ENCODE results near the gene SCO1. TPM values are rescaled to one million over a fixed set of nuclear protein-coding genes. Genes with fewer than 3 reads are reported as not detected.
"Not testable (repeated sequence)": the region's sequence is repeated elsewhere in the genome, so short reads cannot be mapped to it uniquely, and the experiment has no call there.

Gene SCO1
- total RNA-seq, 2 donors from 2014 or later, result 16.4 to 17.7 TPM

DNA sequence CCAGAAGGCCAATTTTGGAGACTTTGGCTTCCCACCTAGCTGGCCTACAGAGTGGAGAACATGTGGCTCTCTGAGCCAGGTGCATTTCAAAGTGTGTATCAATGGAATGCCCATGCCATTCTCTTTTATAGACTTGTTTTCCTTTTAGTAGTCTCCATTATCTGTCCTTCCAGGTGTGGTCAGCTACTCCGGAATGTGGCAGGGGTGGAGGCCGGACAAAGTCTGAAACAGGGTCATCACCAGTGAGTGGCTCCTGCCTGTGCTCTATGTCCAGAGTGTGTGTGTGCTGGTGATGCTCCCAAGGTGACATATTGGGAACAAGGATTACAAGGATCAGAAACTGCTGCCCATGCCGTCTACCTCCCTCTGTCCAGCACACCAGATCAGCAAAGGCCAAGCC is 36.3 kb upstream of the SCO1 start:
- H3K4me1 Mint-ChIP-seq, result peaks cover 17% of the 10 kb centered on the region
- no peak for DNase-seq
- ATAC-seq, result no peak

DNA sequence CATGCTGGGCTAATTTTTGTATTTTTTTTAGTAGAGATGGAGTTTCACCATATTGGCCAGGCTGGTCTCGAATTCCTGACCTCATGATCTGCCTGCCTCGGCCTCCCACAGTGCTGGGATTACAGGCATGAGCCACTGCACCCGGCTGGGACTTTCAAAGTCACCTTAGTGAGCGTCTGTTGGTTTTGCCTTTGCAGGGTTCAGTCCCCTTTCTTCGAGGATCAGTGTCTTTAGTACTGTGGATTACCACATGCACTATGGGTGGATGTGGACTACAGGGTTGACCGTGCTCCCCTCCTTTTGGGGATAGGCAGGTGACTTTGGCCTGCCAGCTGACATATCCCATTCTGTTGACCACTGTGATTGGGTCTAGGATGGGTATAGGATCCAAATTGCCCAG is 34.8 kb upstream of the SCO1 start:
- not testable (repeated sequence) for H3K4me3 Mint-ChIP-seq; ATAC-seq; H3K36me3 Mint-ChIP-seq (ENCODE audit: low read depth); H3K27ac Mint-ChIP-seq; DNase-seq; H3K9me3 ChIP-seq (ENCODE audit: control insufficient read depth, low read length, poor library complexity, severe bottlenecking)
- H3K4me1 Mint-ChIP-seq, result peaks cover 15% of the 10 kb centered on the region
- H3K27me3 Mint-ChIP-seq, result peaks cover 18% of the 10 kb centered on the region

More for the DNA sequence above, 36.3 kb upstream of the SCO1 start:
- H3K9me3 ChIP-seq (ENCODE audit: control insufficient read depth, low read length, poor library complexity, severe bottlenecking), result no peaks in the 10 kb centered on the region
- Mint-ChIP-seq H3K27me3 (peaks cover 21% of the 10 kb centered on the region), H3K27ac (no peak overlapping the region), H3K4me3 (no peak overlapping the region), H3K36me3 (ENCODE audit: low read depth) (peaks cover 4% of the 10 kb centered on the region)

DNA sequence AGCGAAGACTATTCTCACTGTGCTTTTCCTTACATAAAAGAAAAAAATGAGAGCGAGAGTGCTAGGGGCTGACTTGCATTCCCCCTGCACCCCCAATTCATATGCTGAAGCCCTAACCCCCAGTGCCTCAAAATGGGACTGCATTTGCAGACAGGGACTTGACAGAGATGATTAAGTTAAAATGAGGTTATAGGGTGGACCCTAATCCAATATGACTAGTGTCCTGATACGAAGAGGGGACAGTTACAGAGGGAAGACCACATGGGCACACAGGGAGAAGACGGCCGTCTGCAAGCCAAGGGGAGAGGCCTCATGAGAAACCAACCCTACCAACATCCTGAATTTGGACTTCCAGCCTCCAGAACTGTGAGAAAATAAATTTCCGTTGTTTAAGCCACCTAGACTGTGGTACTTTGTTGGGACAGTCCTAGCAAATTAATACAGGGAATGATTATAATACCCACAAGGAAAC is 34.1 kb upstream of the SCO1 start:
- peaks cover 4% of the 10 kb centered on the region for H3K36me3 Mint-ChIP-seq (ENCODE audit: low read depth)
- H3K27ac Mint-ChIP-seq, result no peak overlapping the region
- peaks cover 13% of the 10 kb centered on the region for H3K4me1 Mint-ChIP-seq
- DNase-seq (no peak), ATAC-seq (no peak)
- no peaks in the 10 kb centered on the region for H3K9me3 ChIP-seq (ENCODE audit: control insufficient read depth, low read length, poor library complexity, severe bottlenecking)
- peaks cover 16% of the 10 kb centered on the region for H3K27me3 Mint-ChIP-seq
- H3K4me3 Mint-ChIP-seq, result peak overlapping the region; percentile 88

GRCh38 chr17:10730247-10730646 is 32.9 kb upstream of the SCO1 start:
- Mint-ChIP-seq H3K4me1 (peaks cover 13% of the 10 kb centered on the region), H3K27me3 (peaks cover 15% of the 10 kb centered on the region), H3K4me3 (peak overlapping the region; percentile 88), H3K27ac (peak overlapping the region; percentile 63)
- H3K9me3 ChIP-seq (ENCODE audit: control insufficient read depth, low read length, poor library complexity, severe bottlenecking); DNase-seq; H3K36me3 Mint-ChIP-seq (ENCODE audit: low read depth); ATAC-seq: not testable (repeated sequence)

DNA sequence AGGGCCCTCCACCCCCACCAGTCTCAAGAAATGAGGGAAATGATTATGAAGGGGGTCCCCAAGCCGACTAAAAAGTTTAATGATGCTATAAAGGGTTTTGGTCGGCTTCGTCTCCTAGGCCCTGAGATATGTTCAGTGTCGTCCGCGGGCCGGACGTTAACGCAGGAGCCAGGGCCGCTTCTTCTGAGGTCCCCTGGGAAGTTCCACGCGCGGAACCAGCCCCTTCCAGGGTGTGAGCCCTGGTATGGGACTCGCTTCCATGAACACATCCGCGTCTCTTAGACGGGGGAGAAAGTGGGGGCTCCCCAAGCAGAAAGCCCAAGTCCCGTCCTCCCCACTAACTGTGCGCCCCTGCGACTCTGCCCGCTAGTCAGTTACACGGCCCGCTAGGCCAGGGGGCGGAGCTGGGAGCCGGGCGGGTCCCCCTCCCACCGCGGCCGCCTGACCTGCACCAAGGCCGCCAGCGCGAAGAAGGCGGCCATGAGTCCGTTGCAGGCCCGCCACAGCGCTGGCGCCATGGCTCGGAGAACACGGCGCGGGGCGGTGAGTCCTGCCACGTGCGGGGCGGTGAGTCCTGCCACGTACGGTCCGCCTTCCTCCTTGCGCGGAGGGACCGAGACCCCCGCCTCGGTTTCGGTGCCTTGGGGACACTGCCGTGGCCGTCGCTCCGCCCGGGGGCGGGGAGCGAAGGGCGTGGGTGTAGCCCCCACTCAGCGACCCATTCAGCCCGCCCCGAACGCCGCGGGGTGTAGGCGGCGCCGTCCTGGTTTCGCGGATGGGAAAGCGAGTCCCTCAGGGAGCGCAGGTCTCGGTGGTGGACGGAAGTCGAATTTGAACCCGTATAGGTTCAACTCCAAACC is 32.2 kb upstream of the SCO1 start, which contains the start of gene TMEM220:
TSS of gene TMEM220 (minus strand) at position 690 of the 860 bp plus-strand sequence. CDS start at position 518, 172 bp downstream.
- DNase-seq, result peak in 1 of 3 donors; percentile 13
- peak within 1 kb of the TSS; percentile 88 for H3K4me3 Mint-ChIP-seq
- peaks cover 2% of the 10 kb centered on the region for H3K36me3 Mint-ChIP-seq (ENCODE audit: low read depth)
- no peaks in the 10 kb centered on the region for H3K9me3 ChIP-seq (ENCODE audit: control insufficient read depth, low read length, poor library complexity, severe bottlenecking)
- peak; percentile 73 for ATAC-seq
- H3K27ac Mint-ChIP-seq, result peak within 1 kb of the TSS; percentile 63
- H3K27me3 Mint-ChIP-seq, result peaks cover 8% of the 10 kb centered on the region
- peaks cover 13% of the 10 kb centered on the region for H3K4me1 Mint-ChIP-seq

- peaks cover 5% of the 10 kb centered on the region for H3K27me3 Mint-ChIP-seq
- peaks cover 13% of the 10 kb centered on the region for H3K4me1 Mint-ChIP-seq
- no peak overlapping the region for H3K27ac Mint-ChIP-seq
- no peaks in the 10 kb centered on the region for H3K9me3 ChIP-seq (ENCODE audit: control insufficient read depth, low read length, poor library complexity, severe bottlenecking)
- ATAC-seq (no peak), DNase-seq (no peak)
- H3K36me3 Mint-ChIP-seq (ENCODE audit: low read depth), result no peaks in the 10 kb centered on the region
- no peak overlapping the region for H3K4me3 Mint-ChIP-seq
These were observed 31.1 kb upstream of the SCO1 start for GRCh38 chr17:10728331-10728892.

DNA sequence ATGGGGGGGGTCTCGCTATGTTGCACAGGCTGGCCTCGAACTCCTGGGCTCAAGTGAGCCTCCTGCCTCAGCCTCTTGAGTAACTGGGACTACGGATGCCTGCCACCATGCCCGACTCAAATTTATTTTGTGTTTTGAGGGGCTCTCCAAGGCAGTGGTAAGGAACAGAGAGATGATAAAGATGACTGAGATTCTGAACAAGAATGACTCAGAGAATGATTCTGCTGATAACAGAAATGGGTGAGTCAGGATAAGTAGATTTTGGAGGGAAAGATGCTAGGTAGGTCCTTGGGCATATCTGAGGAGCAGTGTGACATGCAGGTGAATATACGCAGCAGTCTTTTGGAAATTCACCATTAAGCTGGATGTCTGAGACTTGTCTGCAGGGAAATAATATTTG is 29.9 kb upstream of the SCO1 start:
- no peak for DNase-seq
- H3K27ac Mint-ChIP-seq, result no peak overlapping the region
- H3K9me3 ChIP-seq (ENCODE audit: control insufficient read depth, low read length, poor library complexity, severe bottlenecking), result no peaks in the 10 kb centered on the region
- peaks cover 13% of the 10 kb centered on the region for H3K4me1 Mint-ChIP-seq
- no peak for ATAC-seq
- H3K27me3 Mint-ChIP-seq, result no peaks in the 10 kb centered on the region
- no peaks in the 10 kb centered on the region for H3K36me3 Mint-ChIP-seq (ENCODE audit: low read depth)
- no peak overlapping the region for H3K4me3 Mint-ChIP-seq

- H3K36me3 Mint-ChIP-seq (ENCODE audit: low read depth), result no peaks in the 10 kb centered on the region
- no peak for DNase-seq
- no peaks in the 10 kb centered on the region for H3K27me3 Mint-ChIP-seq
- H3K4me3 Mint-ChIP-seq, result no peak overlapping the region
- no peaks in the 10 kb centered on the region for H3K9me3 ChIP-seq (ENCODE audit: control insufficient read depth, low read length, poor library complexity, severe bottlenecking)
- peaks cover 13% of the 10 kb centered on the region for H3K4me1 Mint-ChIP-seq
- ATAC-seq, result no peak
- H3K27ac Mint-ChIP-seq, result no peak overlapping the region
These were observed 28.9 kb upstream of the SCO1 start for GRCh38 chr17:10726196-10726595.

DNA sequence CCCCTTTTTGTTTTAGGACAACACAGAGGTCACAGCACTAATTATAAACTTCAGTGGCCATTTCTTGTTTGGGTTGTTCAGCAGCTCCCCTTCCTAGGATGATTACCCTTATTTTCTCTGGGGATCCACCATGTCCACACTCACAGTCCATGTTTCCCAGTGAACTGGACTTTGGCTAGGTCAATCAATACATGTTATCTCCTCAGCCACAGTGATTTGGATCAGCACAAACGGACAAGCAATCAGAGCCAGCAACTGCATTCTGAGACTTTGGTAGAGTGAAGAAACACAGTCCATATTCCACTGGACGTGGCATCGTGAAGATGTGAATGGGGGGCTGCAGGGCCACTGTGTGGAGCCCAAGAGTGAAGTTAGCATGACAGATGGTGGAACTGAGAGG is 27.9 kb upstream of the SCO1 start:
- Mint-ChIP-seq H3K4me1 (peaks cover 6% of the 10 kb centered on the region), H3K36me3 (ENCODE audit: low read depth) (no peaks in the 10 kb centered on the region), H3K27ac (no peak overlapping the region), H3K27me3 (no peaks in the 10 kb centered on the region), H3K4me3 (no peak overlapping the region)
- ATAC-seq (no peak), DNase-seq (no peak)
- H3K9me3 ChIP-seq (ENCODE audit: control insufficient read depth, low read length, poor library complexity, severe bottlenecking), result no peaks in the 10 kb centered on the region

GRCh38 chr17:10724546-10725195 is 27.3 kb upstream of the SCO1 start:
- no peak for DNase-seq
- ATAC-seq, result no peak
- H3K36me3 Mint-ChIP-seq (ENCODE audit: low read depth), result no peaks in the 10 kb centered on the region
- H3K4me3 Mint-ChIP-seq, result no peak overlapping the region
- H3K9me3 ChIP-seq (ENCODE audit: control insufficient read depth, low read length, poor library complexity, severe bottlenecking), result no peaks in the 10 kb centered on the region
- peaks cover 2% of the 10 kb centered on the region for H3K4me1 Mint-ChIP-seq
- no peak overlapping the region for H3K27ac Mint-ChIP-seq
- no peaks in the 10 kb centered on the region for H3K27me3 Mint-ChIP-seq

DNA sequence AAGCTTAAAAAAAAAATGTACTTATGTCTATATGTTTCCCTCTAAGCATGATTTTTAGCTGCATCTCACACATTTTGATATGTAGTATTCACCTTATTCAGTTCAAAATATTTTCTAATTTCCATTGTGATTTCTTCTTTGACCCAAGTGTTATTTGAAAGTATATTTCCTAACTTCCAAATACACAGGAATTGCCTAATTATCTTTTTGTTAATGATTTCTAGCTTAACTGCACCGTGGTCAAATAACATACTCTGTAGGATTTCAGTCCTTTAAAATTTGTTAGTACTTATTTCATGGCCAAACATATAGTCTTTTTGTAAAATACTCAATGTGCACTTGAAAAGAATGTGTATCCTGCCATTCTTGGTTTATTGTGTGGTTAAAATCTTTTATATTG is 21.2 kb upstream of the SCO1 start:
- DNase-seq (no peak), ATAC-seq (no peak)
- Mint-ChIP-seq H3K27ac (peak overlapping the region; percentile 24), H3K27me3 (no peaks in the 10 kb centered on the region), H3K4me1 (peaks cover 4% of the 10 kb centered on the region), H3K36me3 (ENCODE audit: low read depth) (no peaks in the 10 kb centered on the region), H3K4me3 (no peak overlapping the region)
- H3K9me3 ChIP-seq (ENCODE audit: control insufficient read depth, low read length, poor library complexity, severe bottlenecking), result no peaks in the 10 kb centered on the region

GRCh38 chr17:10716218-10716617 is 18.9 kb upstream of the SCO1 start:
- no peaks in the 10 kb centered on the region for H3K9me3 ChIP-seq (ENCODE audit: control insufficient read depth, low read length, poor library complexity, severe bottlenecking)
- DNase-seq (no peak), ATAC-seq (no peak)
- Mint-ChIP-seq H3K27me3 (no peaks in the 10 kb centered on the region), H3K4me3 (no peak overlapping the region), H3K27ac (peak overlapping the region; percentile 24), H3K4me1 (peaks cover 4% of the 10 kb centered on the region), H3K36me3 (ENCODE audit: low read depth) (peaks cover 2% of the 10 kb centered on the region)

- Mint-ChIP-seq H3K27me3 (no peaks in the 10 kb centered on the region), H3K36me3 (ENCODE audit: low read depth) (peaks cover 6% of the 10 kb centered on the region), H3K4me3 (no peak overlapping the region), H3K27ac (no peak overlapping the region), H3K4me1 (peaks cover 10% of the 10 kb centered on the region)
- DNase-seq, result no peak
- H3K9me3 ChIP-seq (ENCODE audit: control insufficient read depth, low read length, poor library complexity, severe bottlenecking), result no peaks in the 10 kb centered on the region
- no peak for ATAC-seq
These were observed 16.0 kb upstream of the SCO1 start for GRCh38 chr17:10713318-10713717.
